ENCODE data around the gene CENPU. TPM values are rescaled to one million over a fixed set of nuclear protein-coding genes. Genes with fewer than 3 reads are reported as not detected.

The CENPU gene
- total and polyA plus RNA-seq, 2 of the 13 experiments (the other 11 are each of a cell fraction or from before 2014, with no cell fraction given): 11.7 to 35.8 TPM

- POLR2A ChIA-PET: interaction anchor here (0.7 to 4.3 kb wide), 9 partner anchors 9 to 99 kb away, joined by 3 to 48 read pairs (median 5); partner anchors contain the start of gene CENPU
- no TSS peak for BruUV-seq (replicated peaks)
- Histone ChIP-seq H3K36me3 (replicated peaks in 1 of 2; ENCODE audit: control insufficient read depth in 1 of 2, insufficient read depth in 2 of 2, low read length in 2 of 2) (no peaks in the 10 kb centered on the region), H3K4me3 (replicated peaks in 1 of 3; ENCODE audit: insufficient read depth in 1 of 3, low read depth in 2 of 3, low read length in 3 of 3) (peak overlapping the region; percentile 84 to 92 (median 86)), H3K27me3 (ENCODE audit: control insufficient read depth in 1 of 2, insufficient read depth in 2 of 2, low read length in 2 of 2) (no peaks in the 10 kb centered on the region; a peak in 1 of 5 replicates), H4K20me1 (ENCODE audit: insufficient read depth, low read length) (peaks cover 10% of the 10 kb centered on the region; the same call in 1 of the 2 replicates), H3K4me1 (ENCODE audit: insufficient read depth, low read length) (peaks cover 56% of the 10 kb centered on the region), H3K79me2 (ENCODE audit: insufficient read depth, low read length) (peaks cover 61% of the 10 kb centered on the region), H3K9me3 (ENCODE audit: low read length) (no peaks in the 10 kb centered on the region), H2AFZ (ENCODE audit: low read length) (no peak overlapping the region), H3K9ac (ENCODE audit: insufficient read depth, low read depth, low read length) (peak overlapping the region; percentile 89), H3K27ac (ENCODE audit: extremely low read length, insufficient read depth, low read length) (peak overlapping the region; percentile 88), H3K4me2 (ENCODE audit: low read depth, low read length) (peak overlapping the region; percentile 94)
- CTCF ChIA-PET (ENCODE audit: low intra/inter-chr PET ratio, low total read pairs): no interaction called here
- WGBS (ENCODE audit: low lambda C conversion rate): 0% methylated on average over 6 of the region's 6 CpGs
- ATAC-seq (peak; percentile 17), FAIRE-seq (no peak), DNase-seq (ENCODE audit: low spot score) (no peak)
- in situ Hi-C loops (cut with HindIII; ENCODE audit: extremely low pct_ligation_motif_present, low pct_unique_long_range_greater_than_20kb): no loop called here
- intact Hi-C loops (cut with micrococcal nuclease; ENCODE audit: unreplicated experiment): loop anchor here (2.0 to 10.0 kb wide), 4 partner anchors 21 to 383 kb away; partner anchors contain the start of gene IRF2
- TF ChIP-seq ZNF468 (CRISPR knock-in tag; IDR thresholded peaks at IDR 0.05) (no peak), SMAD1 (CRISPR knock-in tag; IDR thresholded peaks at IDR 0.05; ENCODE audit: borderline replicate concordance, low read depth) (no peak), ZNF383 (CRISPR knock-in tag; IDR thresholded peaks at IDR 0.05; ENCODE audit: borderline replicate concordance) (no peak), SATB2 (CRISPR knock-in tag; IDR thresholded peaks at IDR 0.05) (no peak), NFIB (CRISPR knock-in tag; IDR thresholded peaks at IDR 0.05; ENCODE audit: borderline replicate concordance) (no peak), SIN3B (IDR thresholded peaks at IDR 0.05; ENCODE audit: low read length) (no peak), ZNF501 (CRISPR knock-in tag; IDR thresholded peaks at IDR 0.05) (peak; percentile 27; the same call in 1 of the 2 replicates), ZNF30 (CRISPR knock-in tag; IDR thresholded peaks at IDR 0.05) (peak; percentile 71; the same call in 1 of the 2 replicates), NCOA1 (CRISPR knock-in tag; IDR thresholded peaks at IDR 0.05) (0 out of 2 replicates have a peak, but pooled peaks have one; percentile 48), ZNF556 (CRISPR knock-in tag; IDR thresholded peaks at IDR 0.05; ENCODE audit: borderline replicate concordance) (0 out of 2 replicates have a peak, but pooled peaks have one; percentile 63), HNF4G (IDR thresholded peaks at IDR 0.05; ENCODE audit: borderline replicate concordance, low read depth, low read length) (0 out of 2 replicates have a peak, but pooled peaks have one; percentile 21), HNF4G (CRISPR knock-in tag; IDR thresholded peaks at IDR 0.05; ENCODE audit: borderline replicate concordance, low read depth) (no peak), KLF9 (CRISPR knock-in tag; IDR thresholded peaks at IDR 0.05; ENCODE audit: low read depth) (no peak), ZHX2 (IDR thresholded peaks at IDR 0.05; ENCODE audit: low read depth) (0 out of 2 replicates have a peak, but pooled peaks have one; percentile 18), ZHX2 (CRISPR knock-in tag; IDR thresholded peaks at IDR 0.05; ENCODE audit: borderline replicate concordance) (no peak), ADNP (CRISPR knock-in tag; IDR thresholded peaks at IDR 0.05) (no peak), ZNF720 (CRISPR knock-in tag; IDR thresholded peaks at IDR 0.05) (no peak), POLR2AphosphoS5 (IDR thresholded peaks at IDR 0.05; ENCODE audit: low read depth, low read length) (no peak), ZNF772 (CRISPR knock-in tag; IDR thresholded peaks at IDR 0.05) (no peak), ELF1 (CRISPR knock-in tag; IDR thresholded peaks at IDR 0.05) (no peak), ZNF33B (CRISPR knock-in tag; IDR thresholded peaks at IDR 0.05) (no peak), ZNF788 (CRISPR knock-in tag; IDR thresholded peaks at IDR 0.05; ENCODE audit: borderline replicate concordance) (no peak), NFYC (CRISPR knock-in tag; IDR thresholded peaks at IDR 0.05) (no peak), YEATS2 (CRISPR knock-in tag; IDR thresholded peaks at IDR 0.05; ENCODE audit: borderline replicate concordance) (no peak)
Measured at GRCh38 chr4:184648054-184648312, 85.9 kb downstream of the CENPU start.
